ENCODE measurements around the gene SPECC1. TPM values are rescaled to one million over a fixed set of nuclear protein-coding genes. Genes with fewer than 3 reads are reported as not detected.

The SPECC1 gene
- total and polyA plus RNA-seq, 2 of the 4 experiments (the other 2 are of a cell fraction): 16.9 to 26.2 TPM

DNA sequence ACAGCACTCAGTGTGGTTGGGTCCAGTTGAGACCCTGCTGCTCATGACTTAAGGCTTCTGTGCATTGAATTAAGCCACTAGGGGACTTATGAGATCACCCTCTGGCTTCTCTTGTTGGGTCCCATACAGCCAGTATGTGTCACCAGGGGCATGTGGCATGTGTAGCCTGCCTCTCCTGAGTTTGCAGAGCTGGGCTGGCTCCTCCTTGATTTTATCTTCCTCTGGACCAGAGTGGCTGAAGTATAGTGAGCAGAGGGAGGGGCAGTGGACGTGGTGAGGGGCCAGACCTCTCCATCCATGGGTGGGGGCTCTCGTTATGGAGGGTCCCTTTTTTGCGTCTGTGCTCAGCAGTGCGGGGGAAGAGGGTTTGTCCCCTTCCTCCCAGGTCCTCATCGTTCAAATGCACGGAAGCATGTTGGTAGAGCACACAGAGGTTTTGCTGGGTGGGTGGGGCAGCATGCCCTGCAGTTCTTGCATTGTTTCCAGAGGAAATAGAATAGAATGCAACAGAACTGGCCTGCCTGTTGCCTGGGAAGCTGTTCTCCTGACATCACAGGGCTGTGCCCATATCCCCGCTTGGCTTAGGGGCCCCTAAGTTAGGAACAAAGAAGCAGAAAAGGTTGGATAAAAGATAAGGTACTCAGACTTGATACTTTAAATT lies 77.4 kb downstream of the SPECC1 start:
- BruUV-seq (replicated peaks): no TSS peak
- H3K4me3 ChIP-seq (ENCODE audit: insufficient read depth, low read depth, low read length): no peak overlapping the region
- ATAC-seq (ENCODE audit: low read depth): no peak

More for the DNA sequence above, 77.4 kb downstream of the SPECC1 start:
- Histone ChIP-seq H4K8ac (ENCODE audit: low read depth in 2 of 2, low read length in 2 of 2) (no peak overlapping the region), H3K14ac (replicated peaks; ENCODE audit: low read depth, low read length) (no peak overlapping the region), H2AK5ac (ENCODE audit: low read depth, low read length) (no peak overlapping the region), H4K91ac (ENCODE audit: insufficient read depth, low read depth, low read length) (no peak overlapping the region), H2BK15ac (ENCODE audit: low read depth, low read length) (no peak overlapping the region), H3K18ac (ENCODE audit: low read depth, low read length) (no peak overlapping the region), H3K9me1 (ENCODE audit: insufficient read depth, low read length) (no peaks in the 10 kb centered on the region; the same call in 1 of the 2 replicates), H2BK120ac (ENCODE audit: low read depth, low read length) (no peak overlapping the region), H4K20me1 (ENCODE audit: insufficient read depth, low read length) (no peaks in the 10 kb centered on the region), H3K27ac (ENCODE audit: insufficient read depth, low read length) (no peak overlapping the region), H4K5ac (ENCODE audit: low read depth, low read length) (no peak overlapping the region), H3K56ac (ENCODE audit: extremely low read depth, insufficient read depth, low read length) (no peak overlapping the region), H3K9me3 (ENCODE audit: control insufficient read depth, insufficient read depth, low read length) (no peaks in the 10 kb centered on the region; the same call in 1 of the 2 replicates), H3K4me1 (ENCODE audit: control insufficient read depth, insufficient read depth, low read length) (peaks cover 3% of the 10 kb centered on the region; the same call in 1 of the 2 replicates), H2BK20ac (ENCODE audit: low read depth, low read length) (no peak overlapping the region), H3K4ac (ENCODE audit: low read depth, low read length) (no peak overlapping the region), H3K27me3 (ENCODE audit: control insufficient read depth, insufficient read depth, low read length) (peaks cover 33% of the 10 kb centered on the region), H3K9ac (ENCODE audit: low read depth, low read length) (no peak overlapping the region), H2BK5ac (ENCODE audit: low read depth, low read length, poor library complexity, severe bottlenecking) (no peak overlapping the region), H2AFZ (replicated peaks; ENCODE audit: low read length, poor library complexity) (no peak overlapping the region), H3K36me3 (ENCODE audit: control insufficient read depth, insufficient read depth, low read length) (no peaks in the 10 kb centered on the region), H2AK9ac (replicated peaks; ENCODE audit: low read depth, low read length, poor library complexity) (no peak overlapping the region), H3K79me1 (ENCODE audit: low read depth in 1 of 2, low read length in 2 of 2) (no peaks in the 10 kb centered on the region), H3K23ac (ENCODE audit: low read depth, low read length) (no peak overlapping the region), H3K4me2 (ENCODE audit: low read depth, low read length) (no peak overlapping the region)
- intact Hi-C loops (cut with micrococcal nuclease) (no loop called here), dilution Hi-C loops (cut with HindIII; ENCODE audit: low sequenced_read_pairs, unreplicated experiment) (no loop called here), in situ Hi-C loops (cut with MboI; ENCODE audit: low sequenced_read_pairs) (no loop called here)
- CTCF ChIA-PET: no interaction called here
- POLR2A ChIA-PET (ENCODE audit: unreplicated experiment): no interaction called here
- DNase-seq: no peak
- TF ChIP-seq, protein P1, sequence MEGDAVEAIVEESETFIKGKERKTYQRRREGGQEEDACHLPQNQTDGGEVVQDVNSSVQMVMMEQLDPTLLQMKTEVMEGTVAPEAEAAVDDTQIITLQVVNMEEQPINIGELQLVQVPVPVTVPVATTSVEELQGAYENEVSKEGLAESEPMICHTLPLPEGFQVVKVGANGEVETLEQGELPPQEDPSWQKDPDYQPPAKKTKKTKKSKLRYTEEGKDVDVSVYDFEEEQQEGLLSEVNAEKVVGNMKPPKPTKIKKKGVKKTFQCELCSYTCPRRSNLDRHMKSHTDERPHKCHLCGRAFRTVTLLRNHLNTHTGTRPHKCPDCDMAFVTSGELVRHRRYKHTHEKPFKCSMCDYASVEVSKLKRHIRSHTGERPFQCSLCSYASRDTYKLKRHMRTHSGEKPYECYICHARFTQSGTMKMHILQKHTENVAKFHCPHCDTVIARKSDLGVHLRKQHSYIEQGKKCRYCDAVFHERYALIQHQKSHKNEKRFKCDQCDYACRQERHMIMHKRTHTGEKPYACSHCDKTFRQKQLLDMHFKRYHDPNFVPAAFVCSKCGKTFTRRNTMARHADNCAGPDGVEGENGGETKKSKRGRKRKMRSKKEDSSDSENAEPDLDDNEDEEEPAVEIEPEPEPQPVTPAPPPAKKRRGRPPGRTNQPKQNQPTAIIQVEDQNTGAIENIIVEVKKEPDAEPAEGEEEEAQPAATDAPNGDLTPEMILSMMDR (conservative IDR thresholded peaks at IDR 0.05; ENCODE audit: low read depth, low read length): no peak
- TF ChIP-seq FOS (IDR thresholded peaks at IDR 0.05; ENCODE audit: low read depth, low read length): no peak
- no peak for TF ChIP-seq RAD21 (IDR thresholded peaks at IDR 0.05; ENCODE audit: low read length)
- TF ChIP-seq RCOR1 (IDR thresholded peaks at IDR 0.05; ENCODE audit: insufficient replicate concordance, low read length): no peak
- TF ChIP-seq MAFK (IDR thresholded peaks at IDR 0.05; ENCODE audit: low read depth, low read length): no peak
- no peak for TF ChIP-seq MAZ (IDR thresholded peaks at IDR 0.05; ENCODE audit: borderline replicate concordance, low read depth, low read length)
- no peak for TF ChIP-seq RFX5 (IDR thresholded peaks at IDR 0.05; ENCODE audit: low read depth, low read length)
- no peak for TF ChIP-seq SMC3 (IDR thresholded peaks at IDR 0.05; ENCODE audit: low read depth, low read length)
- TF ChIP-seq MXI1 (IDR thresholded peaks at IDR 0.05; ENCODE audit: borderline replicate concordance, low read depth, low read length): no peak
- TF ChIP-seq, protein P2, sequence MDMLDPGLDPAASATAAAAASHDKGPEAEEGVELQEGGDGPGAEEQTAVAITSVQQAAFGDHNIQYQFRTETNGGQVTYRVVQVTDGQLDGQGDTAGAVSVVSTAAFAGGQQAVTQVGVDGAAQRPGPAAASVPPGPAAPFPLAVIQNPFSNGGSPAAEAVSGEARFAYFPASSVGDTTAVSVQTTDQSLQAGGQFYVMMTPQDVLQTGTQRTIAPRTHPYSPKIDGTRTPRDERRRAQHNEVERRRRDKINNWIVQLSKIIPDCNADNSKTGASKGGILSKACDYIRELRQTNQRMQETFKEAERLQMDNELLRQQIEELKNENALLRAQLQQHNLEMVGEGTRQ (IDR thresholded peaks at IDR 0.05; ENCODE audit: low read depth, low read length): no peak
- no peak for TF ChIP-seq CEBPB (IDR thresholded peaks at IDR 0.05; ENCODE audit: low read depth, low read length)
- TF ChIP-seq NFE2L2 (IDR thresholded peaks at IDR 0.05; ENCODE audit: low read depth, low read length): no peak
- TF ChIP-seq POLR2A (IDR thresholded peaks at IDR 0.05; ENCODE audit: low read depth, low read length): no peak
- no peak for TF ChIP-seq CHD1 (IDR thresholded peaks at IDR 0.05; ENCODE audit: low read depth, low read length)
- TF ChIP-seq BHLHE40 (IDR thresholded peaks at IDR 0.05; ENCODE audit: low read depth, low read length): no peak
- TF ChIP-seq, protein P3, sequence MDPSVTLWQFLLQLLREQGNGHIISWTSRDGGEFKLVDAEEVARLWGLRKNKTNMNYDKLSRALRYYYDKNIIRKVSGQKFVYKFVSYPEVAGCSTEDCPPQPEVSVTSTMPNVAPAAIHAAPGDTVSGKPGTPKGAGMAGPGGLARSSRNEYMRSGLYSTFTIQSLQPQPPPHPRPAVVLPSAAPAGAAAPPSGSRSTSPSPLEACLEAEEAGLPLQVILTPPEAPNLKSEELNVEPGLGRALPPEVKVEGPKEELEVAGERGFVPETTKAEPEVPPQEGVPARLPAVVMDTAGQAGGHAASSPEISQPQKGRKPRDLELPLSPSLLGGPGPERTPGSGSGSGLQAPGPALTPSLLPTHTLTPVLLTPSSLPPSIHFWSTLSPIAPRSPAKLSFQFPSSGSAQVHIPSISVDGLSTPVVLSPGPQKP (IDR thresholded peaks at IDR 0.05; ENCODE audit: borderline replicate concordance, low read depth, low read length): no peak
- no CpG with 5 or more reads among the region's 7 CpGs for WGBS, 2 experiments (ENCODE audit: extremely low coverage in 2 of 2, insufficient read length in 1 of 2)

Measured in IMR-90 (cell line).